ENCODE measurements around the gene MRPL21. TPM values are rescaled to one million over a fixed set of nuclear protein-coding genes. Genes with fewer than 3 reads are reported as not detected.

Gene MRPL21
- total and polyA plus RNA-seq, 2 of the 8 experiments (the other 6 are each of a cell fraction or from before 2014, with no cell fraction given): 102 to 107 TPM

DNA sequence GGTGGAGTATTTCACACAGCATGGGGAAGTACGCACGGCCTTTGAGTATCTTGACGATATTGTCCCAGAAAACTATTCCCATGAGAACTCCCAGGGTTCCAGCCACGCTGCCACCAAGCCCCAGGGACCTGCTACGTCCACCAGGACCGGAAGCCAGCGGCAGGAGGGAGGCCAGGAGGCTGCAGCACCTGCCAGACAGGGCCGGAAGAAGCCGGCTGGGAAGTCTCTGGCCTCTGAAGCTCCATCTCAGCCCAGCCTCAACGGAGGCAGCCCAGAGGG lies 32.7 kb upstream of the MRPL21 start:
- Histone ChIP-seq H3K18ac (ENCODE audit: extremely low read depth, low read length) (no peak overlapping the region), H2BK5ac (ENCODE audit: low read depth, low read length) (no peak overlapping the region), H3K27me3 (replicated peaks in 1 of 4; ENCODE audit: control insufficient read depth in 3 of 4, extremely low read depth in 1 of 4, insufficient read depth in 3 of 4, low read length in 3 of 4) (no peaks in the 10 kb centered on the region), H3K9me3 (ENCODE audit: insufficient read depth in 2 of 2, low read depth in 1 of 2, low read length in 1 of 2) (no peaks in the 10 kb centered on the region), H2BK15ac (ENCODE audit: low read length) (no peak overlapping the region), H3K14ac (ENCODE audit: insufficient read length) (no peak overlapping the region), H4K8ac (ENCODE audit: extremely low read depth, insufficient read depth, low read length) (no peak overlapping the region), H3K56ac (replicated peaks; ENCODE audit: insufficient read length, low read depth, low read length) (no peak overlapping the region), H2AK5ac (ENCODE audit: low read depth, low read length) (no peak overlapping the region), H2BK120ac (replicated peaks; ENCODE audit: low read depth, low read length) (no peak overlapping the region), H3K4me3 (ENCODE audit: extremely low read depth in 1 of 4, insufficient read depth in 2 of 4, low read depth in 3 of 4, low read length in 4 of 4) (no peak overlapping the region), H3K23ac (ENCODE audit: insufficient read length) (no peak overlapping the region), H2AFZ (ENCODE audit: low read length) (no peak overlapping the region), H3K9ac (replicated peaks in 1 of 4; ENCODE audit: extremely low read depth in 1 of 4, low read depth in 3 of 4, low read length in 3 of 4) (no peak overlapping the region), H4K91ac (replicated peaks; ENCODE audit: insufficient read length, low read length) (no peak overlapping the region), H3K79me2 (ENCODE audit: control insufficient read depth in 1 of 2, insufficient read depth in 2 of 2, low read length in 2 of 2) (no peaks in the 10 kb centered on the region), H3K4me1 (replicated peaks in 1 of 4; ENCODE audit: control insufficient read depth in 3 of 4, insufficient read depth in 4 of 4, low read length in 3 of 4) (no peaks in the 10 kb centered on the region), H2BK12ac (ENCODE audit: low read depth, low read length) (no peak overlapping the region), H2BK20ac (ENCODE audit: low read length) (no peak overlapping the region), H3K36me3 (ENCODE audit: control insufficient read depth in 2 of 4, insufficient read depth in 4 of 4, low read length in 3 of 4) (peaks cover 4 to 22% (median 14%) of the 10 kb centered on the region in 4 experiments; a peak in 5 of 8 replicates), H3K23me2 (ENCODE audit: low read depth, low read length) (no peaks in the 10 kb centered on the region), H4K20me1 (replicated peaks in 1 of 2; ENCODE audit: control insufficient read depth in 1 of 2, insufficient read depth in 2 of 2, low read length in 2 of 2) (peaks cover 3 to 4% of the 10 kb centered on the region in 2 experiments), H3K4me2 (ENCODE audit: insufficient read depth in 1 of 2, low read depth in 2 of 2, low read length in 2 of 2) (no peak overlapping the region), H3K79me1 (ENCODE audit: low read depth, low read length) (no peaks in the 10 kb centered on the region; the same call in 1 of the 2 replicates), H4K5ac (ENCODE audit: insufficient read length, low read depth, low read length) (no peak overlapping the region), H3K27ac (ENCODE audit: low read depth, low read length) (no peak overlapping the region), H3K4ac (replicated peaks; ENCODE audit: insufficient read length, low read depth, low read length) (no peak overlapping the region)
- POLR2A ChIA-PET (ENCODE audit: partially characterized antibody): no interaction called here
- WGBS, 2 experiments (ENCODE audit: extremely low coverage in 1 of 2, insufficient coverage in 1 of 2, insufficient read length in 1 of 2, insufficient replicate concordance in 2 of 2, low coverage in 1 of 2, low lambda C conversion rate in 2 of 2, missing lambda C conversion rate in 1 of 2): 83% methylated on average over 10 of the region's 10 CpGs; no CpG with 5 or more reads in 1 of the 2 experiments
- TF ChIP-seq USF2 (IDR thresholded peaks at IDR 0.05; ENCODE audit: low read length) (no peak), JUN (IDR thresholded peaks at IDR 0.05; ENCODE audit: low read depth, low read length) (no peak), GTF2F1 (IDR thresholded peaks at IDR 0.05; ENCODE audit: borderline replicate concordance, low read depth, low read length) (no peak), RNF2 (IDR thresholded peaks at IDR 0.05; ENCODE audit: borderline replicate concordance, low read depth, low read length, missing control alignments, poor library complexity, severe bottlenecking) (no peak), POU5F1 (IDR thresholded peaks at IDR 0.05; ENCODE audit: low read depth, low read length) (no peak), SIRT6 (IDR thresholded peaks at IDR 0.05; ENCODE audit: low read length) (no peak), BCL11A (IDR thresholded peaks at IDR 0.05; ENCODE audit: low read depth in 2 of 2, low read length in 2 of 2) (no peak), CBX8 (IDR thresholded peaks at IDR 0.05; ENCODE audit: borderline replicate concordance, low read depth, low read length) (no peak), TEAD4 (IDR thresholded peaks at IDR 0.05; ENCODE audit: low read depth, low read length) (no peak), RBBP5 (IDR thresholded peaks at IDR 0.05; ENCODE audit: borderline replicate concordance, low read depth, low read length) (no peak), ATF2 (IDR thresholded peaks at IDR 0.05; ENCODE audit: low read length) (no peak)
- DNase-seq (ENCODE audit: low read depth in 1 of 2, low spot score in 2 of 2): no peak
- CTCF ChIA-PET (ENCODE audit: partially characterized antibody): no interaction called here
- FAIRE-seq: no peak
